Suprapubic skin (tissue), 4 donors: ENCODE results near the gene ARHGDIB. TPM values are rescaled to one million over a fixed set of nuclear protein-coding genes. Genes with fewer than 3 reads are reported as not detected.
A peak's percentile ranks its signal among the peaks of the same experiment; 100 is the strongest.

Source experiments
- DNase-seq, 2 donors: peaks; one replicate each; pipeline ENCODE4 v3.0.0-alpha.2; 2019; ENCODE audit warnings: low spot score in 2 of 2
- H3K27ac ChIP-seq: fragments of 200-600 bp; sonication (generic); one replicate; pipeline ENCODE4 v1.5.1; 2019
- H3K27me3 ChIP-seq: fragments of 200-600 bp; sonication (generic); one replicate; pipeline ENCODE4 v1.5.1; 2019
- H3K36me3 ChIP-seq: fragments of 200-600 bp; sonication (generic); one replicate; pipeline ENCODE4 v1.5.1; 2019
- H3K4me1 ChIP-seq: fragments of 200-600 bp; sonication (generic); one replicate; pipeline ENCODE4 v1.5.1; 2019
- H3K4me3 ChIP-seq: fragments of 200-600 bp; sonication (generic); one replicate; pipeline ENCODE4 v1.5.1; 2019; ENCODE audit warnings: mild to moderate bottlenecking
- H3K9me3 ChIP-seq: fragments of 200-600 bp; sonication (generic); one replicate; pipeline ENCODE4 v1.5.1; 2019
- CTCF ChIP-seq, 2 donors: fragments of 200-600 bp in 1 of 2; fragments of 450-650 bp in 1 of 2; sonication (generic) in 1 of 2; IDR thresholded peaks; one replicate each; pipeline ENCODE4 v1.5.1; 2016 to 2019; ENCODE audit warnings: antibody characterized with exemption in 2 of 2, mild to moderate bottlenecking in 1 of 2, moderate library complexity in 1 of 2
- EP300 ChIP-seq: sonication (generic); formaldehyde crosslinking; IDR thresholded peaks from one replicate; pipeline ENCODE4 v1.6.1; 2017; ENCODE audit warnings: antibody characterized with exemption
- POLR2A ChIP-seq, 2 donors: fragments of 450-650 bp; IDR thresholded peaks; one replicate each; pipeline ENCODE4 v1.6.1; 2017; ENCODE audit warnings: antibody characterized with exemption in 2 of 2, mild to moderate bottlenecking in 2 of 2, moderate library complexity in 2 of 2
- POLR2AphosphoS5 ChIP-seq, 3 donors: sonication (generic); formaldehyde crosslinking; IDR thresholded peaks; one replicate each; pipeline ENCODE4 v1.6.1; 2017; ENCODE audit warnings: antibody characterized with exemption in 3 of 3
- WGBS: methylation state at CpG from one replicate; pipeline ENCODE4 v1.1.5; 2018; 5-methylcytosine and 5-hydroxymethylcytosine counted together
- total RNA-seq, 4 donors: library from RNA; depleted of rRNA; stranded (reverse); fragments of >200 nt; gene quantifications; one replicate each; pipeline ENCODE4 v1.1.0, GENCODE V29; 2016

ARHGDIB gene
- total RNA-seq, 4 donors from 2014 or later: 74.7 to 109 (median 85.4) TPM

GRCh38 chr12:14960548-14961465, 594 bp downstream of the ARHGDIB start:
- no peaks in the 10 kb centered on the region for H3K36me3 ChIP-seq
- DNase-seq: no peak
- no peaks in the 10 kb centered on the region for H3K9me3 ChIP-seq
- peak overlapping the region; percentile 83 for H3K27ac ChIP-seq
- 49% methylated on average over 13 of the region's 13 CpGs for WGBS
- TF ChIP-seq POLR2A (IDR thresholded peaks at IDR 0.05) (no peak), CTCF (IDR thresholded peaks at IDR 0.05) (no peak), POLR2AphosphoS5 (IDR thresholded peaks at IDR 0.05) (no peak), EP300 (no peak)
- H3K4me1 ChIP-seq: peaks cover 52% of the 10 kb centered on the region
- peak overlapping the region; percentile 53 for H3K4me3 ChIP-seq
- no peaks in the 10 kb centered on the region for H3K27me3 ChIP-seq

GRCh38 chr12:14959916-14960496, 1.4 kb downstream of the ARHGDIB start:
- Histone ChIP-seq H3K4me1 (peaks cover 53% of the 10 kb centered on the region), H3K36me3 (no peaks in the 10 kb centered on the region), H3K4me3 (peak overlapping the region; percentile 53), H3K27ac (peak overlapping the region; percentile 83), H3K27me3 (no peaks in the 10 kb centered on the region), H3K9me3 (no peaks in the 10 kb centered on the region)
- WGBS: 89% methylated on average over 4 of the region's 4 CpGs
- no peak for DNase-seq
- TF ChIP-seq CTCF (IDR thresholded peaks at IDR 0.05) (no peak), POLR2AphosphoS5 (IDR thresholded peaks at IDR 0.05) (no peak), POLR2A (IDR thresholded peaks at IDR 0.05) (no peak), EP300 (no peak)

GRCh38 chr12:14959463-14959862, 1.9 kb downstream of the ARHGDIB start:
- H3K4me1 ChIP-seq: peaks cover 53% of the 10 kb centered on the region
- H3K9me3 ChIP-seq: no peaks in the 10 kb centered on the region
- no peaks in the 10 kb centered on the region for H3K36me3 ChIP-seq
- H3K27me3 ChIP-seq: no peaks in the 10 kb centered on the region
- 58% methylated on average over 3 of the region's 3 CpGs for whole genome bisulfite sequencing
- H3K4me3 ChIP-seq: peak overlapping the region; percentile 53
- TF ChIP-seq POLR2A (IDR thresholded peaks at IDR 0.05) (no peak), EP300 (no peak), POLR2AphosphoS5 (IDR thresholded peaks at IDR 0.05) (no peak), CTCF (IDR thresholded peaks at IDR 0.05) (no peak)
- H3K27ac ChIP-seq: peak overlapping the region; percentile 83
- no peak for DNase-seq

- no peak for DNase-seq
- Histone ChIP-seq H3K27ac (peak overlapping the region; percentile 47), H3K4me1 (peaks cover 53% of the 10 kb centered on the region), H3K36me3 (no peaks in the 10 kb centered on the region), H3K27me3 (no peaks in the 10 kb centered on the region), H3K4me3 (peak overlapping the region; percentile 53), H3K9me3 (no peaks in the 10 kb centered on the region)
- no peak for TF ChIP-seq POLR2AphosphoS5 (IDR thresholded peaks at IDR 0.05)
- 91% methylated on average over 10 of the region's 10 CpGs for WGBS
These were observed 2.3 kb downstream of the ARHGDIB start for GRCh38 chr12:14959126-14959440.

- DNase-seq: no peak
- H3K4me1 ChIP-seq: peaks cover 53% of the 10 kb centered on the region
These were observed 2.9 kb downstream of the ARHGDIB start for GRCh38 chr12:14958361-14959125.

More at GRCh38 chr12:14958361-14959125, 2.9 kb downstream of the ARHGDIB start:
- 78% methylated on average over 11 of the region's 11 CpGs for WGBS
- Histone ChIP-seq H3K36me3 (no peaks in the 10 kb centered on the region), H3K27ac (peak overlapping the region; percentile 47), H3K4me3 (peak overlapping the region; percentile 53), H3K27me3 (no peaks in the 10 kb centered on the region), H3K9me3 (no peaks in the 10 kb centered on the region)
- TF ChIP-seq POLR2A (IDR thresholded peaks at IDR 0.05): no peak
- no peak for TF ChIP-seq CTCF (IDR thresholded peaks at IDR 0.05)
- no peak for TF ChIP-seq POLR2AphosphoS5 (IDR thresholded peaks at IDR 0.05)
- no peak for TF ChIP-seq EP300
